GOT3 (cell line): Measurements from ENCODE around the gene PAQR4.

Experiments used
- DNase-seq: peaks from one replicate; lab custom pipeline; 2025; ENCODE audit warnings: mixed read lengths; lab: John Stamatoyannopoulos, UW

The PAQR4 gene

DNA sequence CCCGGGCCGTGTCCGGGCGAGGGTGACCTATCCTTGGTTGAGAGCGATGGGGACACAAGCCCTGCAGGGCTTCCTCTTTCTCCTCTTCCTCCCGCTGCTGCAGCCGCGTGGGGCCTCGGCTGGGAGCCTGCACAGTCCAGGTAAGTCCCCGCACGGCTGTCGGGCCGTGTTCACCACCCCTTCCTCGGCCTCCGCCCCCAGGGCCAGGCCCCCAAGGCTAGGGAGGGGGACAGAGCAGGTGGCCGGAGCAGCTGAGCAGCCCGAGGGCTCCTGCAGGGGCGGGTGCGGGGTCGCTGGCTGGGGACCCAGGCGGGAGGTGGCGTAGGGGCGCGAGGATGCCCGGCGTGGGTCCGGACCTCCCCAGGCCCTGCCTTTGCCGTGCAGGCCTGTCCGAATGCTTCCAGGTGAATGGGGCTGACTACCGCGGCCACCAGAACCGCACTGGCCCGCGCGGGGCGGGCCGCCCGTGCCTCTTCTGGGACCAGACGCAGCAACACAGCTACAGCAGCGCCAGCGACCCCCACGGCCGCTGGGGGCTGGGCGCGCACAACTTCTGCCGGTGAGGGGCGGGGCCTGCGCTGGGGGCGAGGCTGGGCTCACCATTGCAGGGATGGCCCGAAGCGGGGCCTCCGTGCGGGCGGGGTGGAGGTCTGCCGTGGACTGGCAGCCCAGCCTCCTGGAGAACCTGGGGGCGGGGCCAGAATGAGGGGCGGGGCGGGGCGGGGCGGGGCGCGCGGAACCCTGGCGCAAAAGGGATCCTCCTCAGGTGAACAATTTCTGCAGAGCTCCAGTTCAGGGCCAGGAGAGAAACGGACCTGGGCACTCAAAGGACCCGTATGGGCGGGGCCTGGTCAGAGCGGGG, 4.4 kb upstream of the PAQR4 start:
- DNase-seq, result no peak

DNA sequence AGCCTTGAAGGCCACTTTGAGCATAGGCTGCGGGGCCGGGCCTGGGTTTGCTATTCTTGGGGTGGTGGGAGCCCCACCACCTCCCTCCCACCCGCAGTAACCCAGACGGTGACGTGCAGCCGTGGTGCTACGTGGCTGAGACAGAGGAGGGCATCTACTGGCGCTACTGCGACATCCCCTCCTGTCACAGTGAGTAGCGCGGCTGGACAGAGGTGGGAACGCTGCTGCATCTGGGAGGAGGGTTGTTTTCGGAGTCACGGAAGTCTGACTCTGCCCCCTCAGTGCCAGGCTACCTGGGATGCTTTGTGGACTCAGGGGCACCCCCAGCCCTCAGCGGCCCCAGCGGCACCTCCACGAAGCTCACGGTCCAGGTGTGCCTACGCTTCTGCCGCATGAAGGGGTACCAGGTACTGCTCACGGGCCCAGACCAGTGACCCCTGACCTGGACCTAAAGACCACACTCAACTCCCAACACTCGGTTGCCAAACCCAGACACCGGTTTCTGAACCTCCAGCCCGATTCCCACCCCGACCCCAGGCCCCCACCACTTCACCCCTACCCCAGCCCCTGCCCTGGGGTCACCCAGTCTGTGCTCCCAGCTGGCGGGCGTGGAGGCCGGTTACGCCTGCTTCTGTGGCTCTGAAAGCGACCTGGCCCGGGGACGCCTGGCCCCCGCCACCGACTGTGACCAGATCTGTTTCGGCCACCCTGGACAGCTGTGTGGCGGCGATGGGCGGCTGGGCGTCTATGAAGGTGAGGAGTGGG, 2.9 kb upstream of the PAQR4 start:
- no peak for DNase-seq

DNA sequence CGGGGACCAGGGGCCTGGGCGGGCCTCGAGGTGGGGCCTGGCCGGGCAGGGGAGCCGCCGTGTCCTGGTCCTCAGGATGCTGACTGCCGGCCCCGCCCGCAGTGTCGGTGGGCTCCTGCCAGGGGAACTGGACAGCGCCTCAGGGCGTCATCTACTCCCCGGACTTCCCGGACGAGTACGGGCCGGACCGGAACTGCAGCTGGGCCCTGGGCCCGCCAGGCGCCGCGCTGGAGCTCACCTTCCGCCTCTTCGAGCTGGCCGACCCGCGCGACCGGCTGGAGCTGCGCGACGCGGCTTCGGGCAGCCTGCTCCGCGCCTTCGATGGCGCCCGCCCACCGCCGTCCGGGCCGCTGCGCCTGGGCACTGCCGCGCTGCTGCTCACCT, 2.3 kb upstream of the PAQR4 start:
- no peak for DNase-seq

DNA sequence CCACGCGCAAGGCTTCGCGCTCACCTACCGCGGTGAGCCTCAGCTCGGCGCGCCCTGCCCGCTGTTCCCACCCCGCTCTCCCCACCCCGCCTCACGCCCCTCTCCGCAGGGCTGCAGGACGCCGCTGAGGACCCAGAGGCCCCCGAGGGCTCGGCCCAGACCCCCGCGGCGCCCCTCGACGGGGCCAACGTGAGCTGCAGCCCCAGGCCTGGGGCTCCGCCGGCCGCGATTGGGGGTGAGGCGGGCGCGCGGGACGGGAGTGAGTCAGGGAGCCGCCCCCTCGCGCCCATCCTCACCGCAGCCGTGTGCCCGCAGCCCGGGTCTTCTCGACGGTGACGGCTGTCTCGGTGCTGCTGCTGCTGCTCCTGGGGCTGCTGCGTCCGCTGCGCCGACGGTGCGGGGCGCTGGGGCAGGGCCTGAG, 1.9 kb upstream of the PAQR4 start:
- DNase-seq, result no peak

DNA sequence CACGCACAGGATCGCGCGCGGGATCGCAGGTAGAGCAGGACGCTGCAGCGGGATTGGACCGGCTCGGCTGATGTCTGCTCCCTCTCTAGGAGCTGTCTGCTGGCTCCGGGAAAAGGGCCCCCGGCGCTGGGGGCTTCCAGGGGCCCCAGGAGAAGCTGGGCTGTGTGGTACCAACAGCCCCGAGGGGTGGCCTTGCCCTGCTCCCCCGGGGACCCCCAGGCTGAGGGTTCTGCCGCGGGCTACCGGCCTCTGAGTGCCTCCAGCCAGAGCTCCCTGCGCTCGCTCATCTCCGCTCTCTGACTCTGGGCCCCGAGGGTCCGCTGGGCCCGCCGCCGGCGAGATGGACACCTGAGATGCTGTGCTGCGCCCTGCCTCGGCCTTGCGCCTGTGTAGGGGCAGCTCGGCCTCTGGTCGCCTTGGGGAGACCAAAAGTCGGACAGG, 1.4 kb upstream of the PAQR4 start:
- DNase-seq, result no peak

DNA sequence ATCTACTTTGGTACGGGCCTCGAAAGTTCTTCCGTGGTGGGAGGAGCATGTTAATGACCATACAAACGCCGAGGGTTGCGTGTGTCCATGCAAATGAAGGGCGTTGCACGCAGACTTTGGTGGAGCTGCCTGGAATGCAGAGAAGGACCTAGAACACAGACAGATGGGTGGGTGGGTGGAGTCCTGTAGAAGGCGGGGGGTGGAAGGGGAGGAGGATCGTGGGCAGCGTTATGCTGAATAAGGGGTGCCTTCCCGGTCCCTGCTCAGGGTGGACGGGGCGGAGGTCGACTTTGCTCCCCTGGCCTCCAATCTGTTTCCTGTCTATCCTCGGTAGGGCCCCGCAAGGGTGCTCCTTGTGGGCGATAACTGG, 795 bp upstream of the PAQR4 start:
- DNase-seq, result no peak

DNA sequence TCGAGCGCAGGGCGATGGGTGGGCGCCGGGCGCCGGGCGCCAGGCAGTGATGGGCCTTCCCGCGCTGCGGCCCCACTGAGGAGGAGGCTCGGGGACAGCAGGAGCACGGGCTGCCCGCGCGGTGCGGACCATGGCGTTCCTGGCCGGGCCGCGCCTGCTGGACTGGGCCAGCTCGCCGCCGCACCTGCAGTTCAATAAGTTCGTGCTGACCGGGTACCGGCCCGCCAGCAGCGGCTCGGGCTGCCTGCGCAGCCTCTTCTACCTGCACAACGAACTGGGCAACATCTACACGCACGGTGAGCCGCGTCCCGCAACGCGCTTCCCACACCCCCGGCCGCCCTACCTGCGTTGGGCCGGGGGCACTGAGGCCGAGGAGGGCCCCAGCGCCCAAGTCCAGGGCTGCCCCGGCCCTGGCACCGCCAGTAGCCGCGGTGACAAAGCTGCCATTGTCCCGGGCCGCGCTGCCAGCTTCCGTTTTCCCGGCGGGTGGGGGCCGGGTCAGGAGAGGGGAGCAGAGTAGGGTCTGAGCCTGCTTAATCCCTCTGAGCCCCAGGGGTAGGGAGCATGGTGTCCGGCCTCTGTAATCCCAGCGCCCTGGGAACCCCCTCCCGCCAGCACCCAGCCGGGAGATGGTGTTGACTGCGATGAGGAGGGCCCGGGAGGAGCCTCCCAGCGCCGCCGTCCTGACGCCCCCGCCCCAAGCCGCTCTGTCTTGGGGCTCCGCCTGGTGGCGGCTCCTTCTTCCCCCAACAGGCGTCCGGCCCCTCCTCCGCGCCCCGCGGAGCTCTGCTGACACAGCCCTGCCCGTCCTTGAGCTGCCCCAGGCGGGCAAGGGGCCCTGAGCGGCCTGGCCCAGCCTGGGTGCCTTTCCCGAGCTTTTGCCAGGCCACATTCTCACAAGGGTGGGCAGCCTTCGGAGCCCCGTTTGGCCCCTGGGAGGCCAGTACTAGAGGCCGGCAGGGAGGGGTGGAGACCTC, 685 bp downstream of the PAQR4 start:
- peak; percentile 49 for DNase-seq

DNA sequence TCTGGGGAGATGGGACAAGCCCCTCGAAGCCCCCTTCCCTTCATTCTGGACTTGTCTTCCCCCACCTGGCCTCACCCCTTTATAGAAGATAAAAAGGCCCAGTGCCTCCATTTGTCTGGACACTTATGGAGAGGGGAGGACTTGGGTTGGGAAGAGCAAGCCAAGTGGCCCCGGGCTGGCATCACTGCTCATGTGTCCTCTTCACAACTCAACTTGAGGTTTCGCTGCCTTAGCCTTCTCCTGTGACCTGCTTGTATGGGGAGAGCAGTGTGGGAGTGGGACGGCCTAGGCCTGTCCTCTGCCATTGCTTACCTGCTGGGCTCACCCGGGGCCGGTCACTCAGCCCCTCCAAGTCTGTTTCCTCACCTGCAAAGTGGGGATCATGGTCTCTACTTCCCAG, 1.4 kb downstream of the PAQR4 start:
- DNase-seq, result no peak

DNA sequence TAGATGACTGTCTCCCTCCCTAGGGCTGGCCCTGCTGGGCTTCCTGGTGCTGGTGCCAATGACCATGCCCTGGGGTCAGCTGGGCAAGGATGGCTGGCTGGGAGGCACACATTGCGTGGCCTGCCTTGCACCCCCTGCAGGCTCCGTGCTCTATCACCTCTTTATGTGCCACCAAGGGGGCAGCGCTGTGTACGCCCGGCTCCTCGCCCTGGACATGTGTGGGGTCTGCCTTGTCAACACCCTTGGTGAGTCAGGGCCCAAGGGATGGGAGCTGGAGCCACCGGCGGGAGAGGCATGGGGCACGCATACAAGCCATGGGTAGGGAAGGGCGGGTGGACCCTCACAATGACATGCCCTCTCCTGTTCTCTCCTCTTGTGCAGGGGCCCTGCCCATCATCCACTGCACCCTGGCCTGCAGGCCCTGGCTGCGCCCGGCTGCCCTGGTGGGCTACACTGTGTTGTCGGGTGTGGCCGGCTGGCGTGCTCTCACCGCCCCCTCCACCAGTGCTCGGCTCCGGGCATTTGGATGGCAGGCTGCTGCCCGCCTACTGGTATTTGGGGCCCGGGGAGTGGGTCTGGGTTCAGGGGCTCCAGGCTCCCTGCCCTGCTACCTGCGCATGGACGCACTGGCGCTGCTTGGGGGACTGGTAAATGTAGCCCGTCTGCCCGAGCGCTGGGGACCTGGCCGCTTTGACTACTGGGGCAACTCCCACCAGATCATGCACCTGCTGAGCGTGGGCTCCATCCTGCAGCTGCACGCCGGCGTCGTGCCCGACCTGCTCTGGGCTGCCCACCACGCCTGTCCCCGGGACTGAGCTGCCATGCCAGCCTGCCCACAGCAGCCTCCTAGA, 2.2 kb downstream of the PAQR4 start:
- no peak for DNase-seq

DNA sequence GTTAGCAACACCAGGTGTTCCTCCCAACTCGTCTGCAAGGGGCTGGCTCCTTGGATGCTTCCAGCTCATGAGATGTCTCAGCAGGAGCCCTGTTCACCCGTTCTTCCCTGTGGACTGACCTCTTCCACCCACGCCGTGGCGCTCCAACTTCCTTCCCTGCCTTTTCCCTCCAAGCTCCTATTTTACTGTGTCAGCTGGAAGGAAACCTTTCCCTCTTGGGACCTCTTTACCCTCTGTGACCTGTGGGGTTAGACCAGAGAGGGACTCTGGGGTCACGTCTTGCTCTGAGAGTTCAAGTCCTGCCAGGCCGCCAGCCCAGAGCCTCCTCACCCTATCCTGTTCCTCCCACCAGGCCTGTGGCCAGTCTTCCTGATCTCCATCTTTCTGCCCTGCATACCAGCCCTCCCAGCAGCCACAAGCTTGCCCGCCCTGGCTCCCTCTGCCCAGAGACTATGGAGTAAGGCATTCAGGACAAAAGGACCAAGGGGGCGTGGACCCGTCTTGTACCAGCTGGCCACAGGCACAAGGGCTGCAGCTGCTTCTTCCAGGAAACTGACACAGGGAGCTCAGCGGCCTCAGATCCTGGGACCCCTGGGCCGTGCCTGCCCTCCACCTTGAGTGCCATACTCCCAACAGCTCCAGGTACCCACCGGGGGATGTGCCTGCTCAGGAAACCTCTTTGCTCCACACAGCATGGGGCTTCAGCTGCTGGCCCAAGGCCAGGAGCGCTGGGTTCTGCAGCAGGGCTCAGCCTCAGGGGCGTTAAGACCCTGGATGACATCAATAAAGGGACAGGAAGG, 3.0 kb downstream of the PAQR4 start:
- no peak for DNase-seq

DNA sequence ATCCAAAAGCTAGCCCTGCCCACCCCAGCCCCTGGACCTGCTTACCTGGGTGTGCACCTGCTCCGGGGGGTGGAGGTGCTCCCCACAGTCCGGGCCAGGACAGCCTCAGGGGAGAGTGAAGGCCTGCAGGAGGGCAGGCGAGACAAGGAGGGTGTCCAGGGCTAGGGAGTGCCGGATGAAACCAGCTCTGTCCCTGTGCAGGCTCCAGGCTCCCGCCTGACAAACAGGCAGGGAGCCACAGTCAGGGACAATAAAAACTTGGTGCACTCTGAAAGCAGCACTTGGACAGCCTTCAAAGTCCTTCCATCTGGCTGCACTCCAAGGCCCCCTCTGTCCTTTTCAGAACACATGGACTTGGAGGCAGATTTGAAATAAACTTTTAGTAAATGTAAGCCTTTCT, 3.9 kb downstream of the PAQR4 start:
- no peak for DNase-seq

DNA sequence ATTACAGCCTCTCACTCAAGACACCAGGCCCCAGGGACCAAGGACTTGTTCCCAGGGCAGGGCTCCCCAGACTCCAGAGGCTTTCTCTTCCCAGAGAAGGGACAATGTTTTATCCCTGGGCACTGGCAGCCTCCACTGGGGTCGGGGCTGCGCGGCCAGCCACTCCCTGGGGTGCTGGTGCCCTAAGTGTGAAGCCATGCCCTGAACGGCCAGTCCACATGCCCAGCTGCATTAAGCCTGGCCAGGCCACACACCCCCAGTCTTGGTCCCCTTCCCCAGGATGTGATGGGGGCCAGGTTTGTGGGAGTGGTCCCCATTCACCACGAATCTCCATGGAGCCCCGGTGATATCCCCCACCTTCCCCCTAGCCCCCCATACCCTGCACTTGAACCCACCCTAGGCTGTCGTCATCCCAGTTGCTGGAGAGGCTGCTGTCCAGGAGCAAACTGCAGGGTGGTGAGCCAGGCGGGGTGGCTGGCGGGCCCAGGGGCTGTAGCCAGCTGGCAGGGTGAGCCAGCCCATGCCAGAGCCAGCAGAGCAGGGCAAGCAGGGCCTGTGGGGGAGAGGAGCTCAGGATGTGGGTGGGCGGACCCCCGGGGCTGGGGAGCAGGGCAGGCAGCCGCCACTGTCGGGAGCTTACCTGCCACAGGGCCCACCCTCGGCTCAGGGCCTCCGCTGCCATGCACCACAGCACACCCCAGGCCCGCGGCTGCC, 4.6 kb downstream of the PAQR4 start:
- DNase-seq, result no peak

DNA sequence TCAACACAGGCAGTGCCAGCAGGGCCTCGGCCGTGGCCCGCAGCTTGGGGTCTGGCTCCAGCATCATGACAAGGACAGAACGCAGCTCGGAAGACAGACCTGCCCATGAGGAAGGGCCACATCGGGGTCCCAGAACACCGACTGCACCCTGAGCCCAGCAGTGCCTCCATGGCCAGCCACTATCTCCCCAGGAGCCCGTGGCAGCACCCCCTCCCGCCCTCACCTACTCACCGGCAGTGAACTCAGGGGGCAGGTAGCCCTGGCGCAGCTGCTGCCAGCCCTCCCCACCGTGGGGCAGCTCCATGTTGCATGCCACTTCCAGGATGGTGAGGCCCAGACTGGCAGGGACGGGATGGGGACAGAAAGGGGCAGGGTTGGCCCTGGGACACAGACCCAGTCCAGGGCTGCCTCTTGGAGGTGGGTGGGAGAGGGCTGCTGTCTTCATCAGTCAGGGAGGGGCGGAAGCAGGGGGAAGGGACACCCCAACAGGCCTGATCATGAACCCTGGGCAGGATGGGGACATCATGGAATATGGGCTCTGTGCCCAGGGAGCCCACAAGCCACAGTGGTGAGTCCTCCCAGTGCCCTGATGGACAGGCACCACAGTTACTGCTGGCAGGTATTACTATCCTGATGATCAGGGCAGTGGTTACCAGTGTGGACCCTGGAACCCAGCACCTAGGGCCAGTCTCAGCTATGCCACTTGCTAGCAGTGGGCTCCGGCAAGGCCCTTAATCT, 5.3 kb downstream of the PAQR4 start:
- DNase-seq, result no peak

DNA sequence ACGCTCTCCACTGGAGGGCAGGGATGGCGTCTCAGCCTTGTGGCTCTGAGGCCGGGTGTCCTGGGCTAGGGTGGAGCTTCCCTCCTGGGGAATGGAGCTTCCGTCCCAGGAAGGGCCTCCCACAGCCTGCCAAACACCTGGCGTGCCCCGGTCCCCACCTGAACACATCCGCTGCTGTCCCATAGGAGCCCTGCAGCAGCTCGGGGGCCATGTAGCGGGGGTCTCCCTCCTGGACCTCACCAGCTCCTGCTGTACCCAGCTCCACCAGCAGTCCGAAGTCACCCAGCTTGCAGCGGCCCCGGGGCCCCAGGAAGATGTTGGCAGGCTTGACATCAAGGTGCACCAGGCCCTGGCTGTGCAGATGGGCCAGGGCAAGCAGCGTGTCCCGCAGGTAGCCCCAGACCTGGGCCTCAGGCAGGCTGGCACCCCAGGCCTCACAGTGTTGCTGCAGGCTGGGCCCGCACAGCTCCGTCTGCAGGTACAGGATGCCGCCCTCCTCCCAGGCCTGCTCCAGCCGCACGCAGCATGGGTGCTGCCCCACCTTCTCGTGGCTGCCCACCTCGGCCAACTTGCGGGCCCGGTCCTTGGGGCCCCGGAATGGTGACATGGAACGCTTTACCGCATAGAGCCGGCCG, 6.1 kb downstream of the PAQR4 start:
- DNase-seq, result no peak

DNA sequence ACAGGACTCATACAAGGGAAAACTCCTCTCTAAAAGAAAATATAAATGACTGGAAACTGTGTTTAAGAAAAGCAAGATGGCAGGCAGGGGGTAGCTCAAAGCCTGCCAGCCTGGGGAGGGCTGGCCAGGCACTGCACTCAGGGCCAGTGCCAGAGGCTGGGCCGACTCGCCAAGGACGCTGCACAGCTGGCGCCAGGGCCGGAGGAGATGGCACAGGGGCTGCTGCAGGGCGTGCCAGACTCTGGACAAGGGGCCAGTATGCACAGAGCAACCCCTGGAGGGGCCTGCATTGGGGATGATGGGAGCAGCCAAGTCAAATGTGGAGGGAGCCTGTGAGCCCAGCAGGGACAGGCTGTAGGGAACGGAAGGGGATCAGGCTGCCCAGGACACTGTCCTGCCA, 7.1 kb downstream of the PAQR4 start:
- no peak for DNase-seq

DNA sequence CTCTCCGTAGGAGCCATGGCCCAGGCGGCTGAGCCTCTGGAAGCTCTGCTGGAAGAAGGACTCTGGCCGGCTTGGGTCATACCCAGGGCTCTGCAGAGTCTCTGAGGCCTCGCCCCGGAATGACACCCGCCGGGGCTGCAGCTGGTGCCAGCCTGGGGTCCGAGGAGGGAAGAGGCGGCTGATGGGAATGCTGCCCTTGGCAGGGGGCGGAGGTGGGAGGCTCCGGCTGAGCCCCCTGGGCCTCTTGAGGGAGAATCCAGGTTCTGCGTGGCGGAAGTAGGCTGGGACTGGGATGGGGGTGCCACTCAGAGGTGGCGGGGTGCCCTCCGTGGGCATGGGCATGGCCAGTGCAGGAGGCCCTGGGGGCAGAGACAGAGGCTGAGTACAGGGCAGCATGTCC, 7.5 kb downstream of the PAQR4 start:
- DNase-seq, result no peak

DNA sequence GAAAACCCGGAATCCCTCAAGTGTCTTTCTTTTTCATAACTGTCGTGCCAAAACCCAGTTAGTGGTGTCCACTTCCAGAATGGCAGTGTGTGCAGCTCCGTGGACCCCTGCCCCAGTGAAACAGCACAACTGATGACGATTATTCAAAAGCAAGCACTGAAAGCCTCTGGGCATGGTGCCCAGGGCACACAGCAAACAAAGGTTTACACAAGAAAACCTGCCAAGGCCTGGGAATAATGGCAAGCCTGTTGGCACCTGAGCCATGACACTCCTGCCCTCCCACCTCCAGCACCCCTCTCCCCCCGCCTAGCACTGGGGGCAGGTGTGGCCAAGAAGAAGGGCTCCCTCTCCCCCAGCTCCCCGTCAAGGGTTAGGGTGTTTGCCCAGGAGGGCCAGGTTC, 8.3 kb downstream of the PAQR4 start:
- DNase-seq, result no peak

DNA sequence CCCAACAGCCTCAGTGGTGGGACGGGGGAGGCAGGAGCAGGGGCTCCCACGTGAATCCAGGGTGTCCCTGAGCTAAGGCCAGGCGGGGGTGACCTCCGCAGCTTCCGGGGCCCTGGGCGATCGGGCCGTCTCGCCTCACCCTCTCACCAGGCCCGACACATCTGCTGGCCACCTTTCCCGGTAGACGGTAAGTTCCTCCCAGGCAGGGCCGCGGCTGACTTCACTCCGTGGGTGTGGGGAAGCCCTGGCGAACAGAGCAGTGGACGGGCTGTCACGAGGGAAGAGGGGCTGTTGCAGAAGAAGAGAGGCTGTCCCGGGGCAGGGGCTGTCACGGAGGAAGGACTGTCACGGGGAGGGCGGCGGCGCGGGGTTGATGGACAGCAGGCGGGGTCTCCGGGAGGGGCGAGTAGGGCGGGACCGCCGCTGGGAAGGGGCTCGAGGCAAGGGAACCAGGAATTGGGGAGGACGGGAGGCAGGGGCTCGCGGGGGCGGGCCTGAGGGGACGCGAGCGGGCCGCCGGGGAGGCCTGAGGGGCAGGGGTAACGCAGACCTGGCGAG, 10.6 kb downstream of the PAQR4 start:
- no peak for DNase-seq
